ENCODE data around the gene C1QA. TPM values are rescaled to one million over a fixed set of nuclear protein-coding genes. Genes with fewer than 3 reads are reported as not detected.

The C1QA gene
- polyA plus RNA-seq, 2 of the 4 experiments (the other 2 are of a cell fraction): not detected

GRCh38 chr1:22646384-22646783 lies 10.0 kb downstream of the C1QA start:
- H3K27ac ChIP-seq: no peak overlapping the region
- no peak for DNase-seq (ENCODE audit: low read depth in 1 of 2, low spot score in 1 of 2)
- TF ChIP-seq BHLHE40 (IDR thresholded peaks at IDR 0.05; ENCODE audit: low read depth, low read length): no peak
- TF ChIP-seq HEYL (CRISPR knock-in tag; IDR thresholded peaks at IDR 0.05): no peak
- TF ChIP-seq ATOH8 (CRISPR knock-in tag; IDR thresholded peaks at IDR 0.05; ENCODE audit: low read depth): no peak
- no peak for TF ChIP-seq HDAC2 (IDR thresholded peaks at IDR 0.05)
- TF ChIP-seq CBX8 (IDR thresholded peaks at IDR 0.05): no peak
- no peak for TF ChIP-seq RFX5 (IDR thresholded peaks at IDR 0.05)
- TF ChIP-seq NFE2L2 (conservative IDR thresholded peaks at IDR 0.05; ENCODE audit: low read length): no peak
- TF ChIP-seq RCOR1 (IDR thresholded peaks at IDR 0.05; ENCODE audit: low read depth, low read length): no peak
- TF ChIP-seq HES2 (IDR thresholded peaks at IDR 0.05): no peak
- TF ChIP-seq MAFK (IDR thresholded peaks at IDR 0.05; ENCODE audit: partially characterized antibody): no peak
- TF ChIP-seq CTCF (IDR thresholded peaks at IDR 0.05): no peak
- TF ChIP-seq EHMT2 (IDR thresholded peaks at IDR 0.05; ENCODE audit: low read depth): no peak
- TF ChIP-seq CHD4 (IDR thresholded peaks at IDR 0.05; ENCODE audit: borderline replicate concordance): no peak
- TF ChIP-seq CEBPB (IDR thresholded peaks at IDR 0.05): no peak
- no peak for TF ChIP-seq EP300 (IDR thresholded peaks at IDR 0.05)
- no peak for TF ChIP-seq JUNB (IDR thresholded peaks at IDR 0.05)
- TF ChIP-seq ZNF302 (CRISPR knock-in tag; IDR thresholded peaks at IDR 0.05): no peak
- ChIA-PET POLR2A (no interaction called here), CTCF (interaction anchor here (1.4 to 8.2 kb wide), 2 partner anchors 9 to 226 kb away, joined by 4 to 248 read pairs; no protein-coding TSS in a partner anchor)
- no peak overlapping the region for H3K4me2 ChIP-seq
- no peak overlapping the region for H3K4me3 ChIP-seq
- H3K9me3 ChIP-seq: no peaks in the 10 kb centered on the region
- FAIRE-seq: no peak
- 0 out of 3 replicates have a peak, but pooled peaks cover 5% of the 10 kb centered on the region for H3K4me1 ChIP-seq
- WGBS (ENCODE audit: missing lambda C conversion rate): 5% methylated on average over 1 of the region's 1 CpG
- ATAC-seq: no peak

DNA sequence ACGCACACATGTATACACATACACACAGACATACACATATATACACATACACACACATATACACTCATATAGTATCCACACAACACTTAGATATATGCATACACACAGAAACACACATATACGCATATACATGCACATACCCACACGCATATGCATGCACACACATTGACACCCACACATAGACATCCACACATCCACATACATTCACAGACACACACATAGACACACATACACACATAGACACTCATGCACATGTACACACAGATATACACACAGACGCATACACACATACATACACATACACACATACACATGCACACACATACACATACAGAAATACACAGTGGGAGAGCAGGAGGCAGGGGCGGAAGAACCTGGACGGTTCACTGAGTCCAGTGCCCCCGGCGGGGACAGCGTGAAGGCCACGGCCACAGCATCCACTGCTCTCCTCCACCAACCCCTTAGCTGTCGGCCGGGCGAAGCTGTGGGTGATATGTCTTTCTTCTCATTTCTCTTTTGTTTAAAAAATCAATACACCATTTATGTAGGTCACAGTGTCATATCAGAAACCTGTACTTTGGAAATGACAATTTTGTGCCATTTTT lies 13.8 kb downstream of the C1QA start:
- DNase-seq (ENCODE audit: low read depth in 1 of 2, low spot score in 1 of 2): no peak
- TF ChIP-seq HES2 (IDR thresholded peaks at IDR 0.05) (no peak), GATA3 (IDR thresholded peaks at IDR 0.05; ENCODE audit: borderline replicate concordance) (no peak), CTCF (IDR thresholded peaks at IDR 0.05) (no peak), RARB (CRISPR knock-in tag; IDR thresholded peaks at IDR 0.05) (no peak), ELK1 (IDR thresholded peaks at IDR 0.05; ENCODE audit: low read depth, low read length) (no peak), HOXA7 (CRISPR knock-in tag; IDR thresholded peaks at IDR 0.05) (no peak), ZSCAN20 (CRISPR knock-in tag; IDR thresholded peaks at IDR 0.05) (no peak), ESRRA (IDR thresholded peaks at IDR 0.05; ENCODE audit: borderline replicate concordance, low read length) (no peak), KDM1A (IDR thresholded peaks at IDR 0.05; ENCODE audit: low read depth) (no peak)
- H3K27ac ChIP-seq: no peak overlapping the region
- ATAC-seq: no peak
- FAIRE-seq: no peak
- H3K4me3 ChIP-seq: no peak overlapping the region
- H3K4me1 ChIP-seq: no peaks in the 10 kb centered on the region
- 74% methylated on average over 13 of the region's 13 CpGs for WGBS (ENCODE audit: missing lambda C conversion rate)
- ChIA-PET CTCF (interaction anchor here (0.6 to 3.2 kb wide), 4 partner anchors 8 to 372 kb away, joined by 3 to 12 read pairs (median 3); no protein-coding TSS in a partner anchor), POLR2A (no interaction called here)
- H3K4me2 ChIP-seq: no peak overlapping the region
- no peaks in the 10 kb centered on the region for H3K9me3 ChIP-seq
